ENCODE results near the gene CD9. TPM values are rescaled to one million over a fixed set of nuclear protein-coding genes. Genes with fewer than 3 reads are reported as not detected.

The CD9 gene
- total and polyA plus RNA-seq, 2 of the 8 experiments (the other 6 are each of a cell fraction or from before 2014, with no cell fraction given) = 168 to 319 TPM

DNA sequence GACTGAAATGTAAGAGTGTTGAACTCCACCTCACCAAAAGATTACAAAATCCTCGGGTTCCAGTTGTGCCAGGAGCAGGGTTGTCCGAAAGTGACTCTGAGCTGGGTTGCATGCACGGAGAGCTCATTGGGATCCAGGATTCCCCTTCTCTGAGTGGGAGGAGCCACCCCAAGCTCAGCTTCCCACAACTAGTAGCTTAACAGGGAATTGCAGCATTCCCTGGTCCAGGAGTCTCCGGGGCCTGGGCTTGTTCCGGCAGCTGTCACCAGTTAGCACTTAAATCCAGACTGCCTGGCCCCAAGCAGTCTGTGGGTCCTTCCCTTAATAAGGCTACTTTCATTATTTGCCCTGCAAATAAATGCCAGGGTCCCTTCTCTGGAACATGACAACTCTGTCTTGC lies 50.1 kb downstream of the CD9 start:
- H3K23me2 ChIP-seq (ENCODE audit: low read depth, low read length) = no peaks in the 10 kb centered on the region
- H4K20me1 ChIP-seq (replicated peaks in 1 of 2; ENCODE audit: control insufficient read depth in 1 of 2, insufficient read depth in 2 of 2, low read length in 2 of 2) = no peaks in the 10 kb centered on the region
- H3K4me3 ChIP-seq (ENCODE audit: extremely low read depth in 1 of 4, insufficient read depth in 2 of 4, low read depth in 3 of 4, low read length in 4 of 4) = no peak overlapping the region
- H2AFZ ChIP-seq (ENCODE audit: low read length) = 0 out of 2 replicates have a peak overlapping the region, but pooled peaks have one; percentile 2
- H3K4me1 ChIP-seq (replicated peaks in 1 of 4; ENCODE audit: control insufficient read depth in 3 of 4, insufficient read depth in 4 of 4, low read length in 3 of 4) = no peaks in the 10 kb centered on the region; a peak in 1 of 7 replicates
- no peaks in the 10 kb centered on the region for H3K79me1 ChIP-seq (ENCODE audit: low read depth, low read length)
- H3K9me3 ChIP-seq (ENCODE audit: insufficient read depth in 2 of 2, low read depth in 1 of 2, low read length in 1 of 2) = peaks cover 0 to under 1% of the 10 kb centered on the region in 2 experiments; a peak in 1 of 4 replicates
- no peak overlapping the region for H4K8ac ChIP-seq (ENCODE audit: extremely low read depth, insufficient read depth, low read length)
- no peak overlapping the region for H2BK5ac ChIP-seq (ENCODE audit: low read depth, low read length)
- TF ChIP-seq SP1 (IDR thresholded peaks at IDR 0.05; ENCODE audit: low read depth, low read length) = no peak
- no peak for TF ChIP-seq CEBPB (IDR thresholded peaks at IDR 0.05; ENCODE audit: low read depth, low read length)
- TF ChIP-seq, protein P1, sequence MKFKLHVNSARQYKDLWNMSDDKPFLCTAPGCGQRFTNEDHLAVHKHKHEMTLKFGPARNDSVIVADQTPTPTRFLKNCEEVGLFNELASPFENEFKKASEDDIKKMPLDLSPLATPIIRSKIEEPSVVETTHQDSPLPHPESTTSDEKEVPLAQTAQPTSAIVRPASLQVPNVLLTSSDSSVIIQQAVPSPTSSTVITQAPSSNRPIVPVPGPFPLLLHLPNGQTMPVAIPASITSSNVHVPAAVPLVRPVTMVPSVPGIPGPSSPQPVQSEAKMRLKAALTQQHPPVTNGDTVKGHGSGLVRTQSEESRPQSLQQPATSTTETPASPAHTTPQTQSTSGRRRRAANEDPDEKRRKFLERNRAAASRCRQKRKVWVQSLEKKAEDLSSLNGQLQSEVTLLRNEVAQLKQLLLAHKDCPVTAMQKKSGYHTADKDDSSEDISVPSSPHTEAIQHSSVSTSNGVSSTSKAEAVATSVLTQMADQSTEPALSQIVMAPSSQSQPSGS (IDR thresholded peaks at IDR 0.05; ENCODE audit: low read length) = no peak
- no peak for TF ChIP-seq SRF (IDR thresholded peaks at IDR 0.05; ENCODE audit: low read depth, low read length)
- ChIA-PET POLR2A (ENCODE audit: partially characterized antibody) (interaction anchor here (2.1 to 2.5 kb wide), 2 partner anchors 11 to 20 kb away, joined by 7 read pairs; no protein-coding TSS in a partner anchor), CTCF (ENCODE audit: partially characterized antibody) (interaction anchor here (0.9 to 3.4 kb wide), 4 partner anchors 13 to 192 kb away, joined by 3 to 9 read pairs (median 5); no protein-coding TSS in a partner anchor)
- no peak overlapping the region for H4K91ac ChIP-seq (replicated peaks; ENCODE audit: insufficient read length, low read length)
- no peaks in the 10 kb centered on the region for H3K36me3 ChIP-seq (ENCODE audit: control insufficient read depth in 2 of 4, insufficient read depth in 4 of 4, low read length in 3 of 4)
- H3K27me3 ChIP-seq (replicated peaks in 1 of 4; ENCODE audit: control insufficient read depth in 3 of 4, extremely low read depth in 1 of 4, insufficient read depth in 3 of 4, low read length in 3 of 4) = no peaks in the 10 kb centered on the region
- H2BK20ac ChIP-seq (ENCODE audit: low read length) = no peak overlapping the region
- no peak overlapping the region for H3K23ac ChIP-seq (ENCODE audit: insufficient read length)
- no peak overlapping the region for H3K18ac ChIP-seq (ENCODE audit: extremely low read depth, low read length)
- no peak overlapping the region for H2BK120ac ChIP-seq (replicated peaks; ENCODE audit: low read depth, low read length)
- DNase-seq (ENCODE audit: low read depth in 1 of 2, low spot score in 2 of 2) (no peak), FAIRE-seq (no peak)
- H3K4me2 ChIP-seq (ENCODE audit: insufficient read depth in 1 of 2, low read depth in 2 of 2, low read length in 2 of 2) = no peak overlapping the region
- H2BK15ac ChIP-seq (ENCODE audit: low read length) = no peak overlapping the region
- H3K14ac ChIP-seq (ENCODE audit: insufficient read length) = no peak overlapping the region
- H3K56ac ChIP-seq (replicated peaks; ENCODE audit: insufficient read length, low read depth, low read length) = no peak overlapping the region
- H2AK5ac ChIP-seq (ENCODE audit: low read depth, low read length) = no peak overlapping the region
- H3K27ac ChIP-seq (ENCODE audit: low read depth, low read length) = no peak overlapping the region
- H3K4ac ChIP-seq (replicated peaks; ENCODE audit: insufficient read length, low read depth, low read length) = no peak overlapping the region
- H3K9ac ChIP-seq (replicated peaks in 1 of 4; ENCODE audit: extremely low read depth in 1 of 4, low read depth in 3 of 4, low read length in 3 of 4) = no peak overlapping the region
- no peaks in the 10 kb centered on the region for H3K79me2 ChIP-seq (ENCODE audit: control insufficient read depth in 1 of 2, insufficient read depth in 2 of 2, low read length in 2 of 2)
- no peak overlapping the region for H2BK12ac ChIP-seq (ENCODE audit: low read depth, low read length)
- H4K5ac ChIP-seq (ENCODE audit: insufficient read length, low read depth, low read length) = no peak overlapping the region
- 77% methylated on average over 5 of the region's 5 CpGs; no CpG with 5 or more reads in 1 of the 2 experiments for WGBS, 2 experiments (ENCODE audit: extremely low coverage in 1 of 2, insufficient coverage in 1 of 2, insufficient read length in 1 of 2, insufficient replicate concordance in 2 of 2, low coverage in 1 of 2, low lambda C conversion rate in 2 of 2, missing lambda C conversion rate in 1 of 2)

All from H1 (cell line).